HepG2 (cell line): ENCODE measurements around the gene GABRR3. TPM values are rescaled to one million over a fixed set of nuclear protein-coding genes. Genes with fewer than 3 reads are reported as not detected.

Experiments used
- CREB1 ChIP-seq, 2 experiments: fragments of 450-650 bp in 1 of 2; IDR thresholded peaks; 2 replicates each; pipeline ENCODE4 v1.6.1; 2016 to 2017; ENCODE audit warnings: control low read depth in 1 of 2, mild to moderate bottlenecking in 1 of 2, missing compliant biosample characterization in 1 of 2, missing genetic modification characterization in 1 of 2
- ERF ChIP-seq: IDR thresholded peaks from 2 replicates; pipeline ENCODE4 v1.6.1; 2018; ENCODE audit warnings: missing biosample characterization, missing genetic modification reagents
- HNF4G ChIP-seq, 2 experiments: sonication (generic) in 1 of 2; formaldehyde crosslinking in 1 of 2; IDR thresholded peaks; 2 replicates each; pipeline versions ENCODE4 v1.4.0 to v1.6.1; 2011 to 2020; ENCODE audit warnings: borderline replicate concordance in 2 of 2, low read depth in 2 of 2, mild to moderate bottlenecking in 2 of 2, low read length in 1 of 2, missing genetic modification reagents in 1 of 2, moderate library complexity in 1 of 2
- ISL2 ChIP-seq: sonication (generic); formaldehyde crosslinking; IDR thresholded peaks from 2 replicates; pipeline ENCODE4 v1.5.0; 2020; ENCODE audit warnings: missing genetic modification reagents
- KLF6 ChIP-seq: IDR thresholded peaks from 2 replicates; pipeline ENCODE4 v1.8.0; 2016; ENCODE audit warnings: missing biosample characterization, missing genetic modification reagents
- NCOA2 ChIP-seq: sonication (generic); formaldehyde crosslinking; IDR thresholded peaks from 2 replicates; pipeline ENCODE4 v1.8.0; 2022; ENCODE audit warnings: inconsistent platforms
- NFIB ChIP-seq: sonication (generic); formaldehyde crosslinking; IDR thresholded peaks from 2 replicates; pipeline ENCODE4 v1.9.0; 2021; ENCODE audit warnings: missing genetic modification reagents, mild to moderate bottlenecking, borderline replicate concordance
- NFRKB ChIP-seq: fragments of 450-650 bp; IDR thresholded peaks from 2 replicates; pipeline ENCODE4 v1.6.1; 2017
- POLR2G ChIP-seq: fragments of 200-400 bp; formaldehyde crosslinking; IDR thresholded peaks from 2 replicates; pipeline ENCODE4 v1.6.1; 2018; ENCODE audit warnings: mild to moderate bottlenecking, low read depth, low read length, moderate library complexity
- ZEB1 ChIP-seq: IDR thresholded peaks from 2 replicates; pipeline ENCODE4 v1.6.1; 2012; ENCODE audit warnings: mild to moderate bottlenecking, low read depth, inconsistent platforms; ENCODE audit not compliant: insufficient replicate concordance
- ZNF335 ChIP-seq: sonication (generic); formaldehyde crosslinking; IDR thresholded peaks from 2 replicates; pipeline ENCODE4 v1.4.0; 2020; ENCODE audit warnings: missing genetic modification reagents
- ZNF563 ChIP-seq: sonication (generic); formaldehyde crosslinking; IDR thresholded peaks from 2 replicates; pipeline ENCODE4 v1.8.0; 2022; ENCODE audit warnings: mild to moderate bottlenecking, moderate library complexity, missing genetic modification reagents
- polyA plus RNA-seq, 8 experiments: library from polyadenylated mRNA; depleted of rRNA in 3 of 8; stranded (reverse) in 7 of 8; unstranded in 1 of 8; fragments of >200 nt; fragmentation: Illumina TruSeq in 4 of 8; extraction: Trizol in 4 of 8; gene quantifications; 2 replicates each; pipeline versions ENCODE4 v1.2.1 to v1.2.3, GENCODE V29; 2011 to 2016; ENCODE audit warnings: low read depth in 4 of 8, missing spikeins in 1 of 8, mixed read lengths in 1 of 8; ENCODE audit not compliant: insufficient read depth in 1 of 8
- total RNA-seq, 5 experiments: library from RNA; depleted of rRNA; stranded (reverse); fragments of >200 nt; fragmentation: Illumina TruSeq; extraction: Trizol; gene quantifications; 2 replicates each; pipeline ENCODE4 v1.2.3, GENCODE V29; 2016; ENCODE audit warnings: low read depth in 1 of 5
- TF ChIP-seq, protein P1 (sequence below): sonication (generic); formaldehyde crosslinking; IDR thresholded peaks from 2 replicates; pipeline ENCODE4 v1.5.1; 2020; ENCODE audit warnings: mild to moderate bottlenecking, missing genetic modification reagents
- TF ChIP-seq, protein P2 (sequence below): sonication (generic); formaldehyde crosslinking; IDR thresholded peaks from 2 replicates; pipeline ENCODE4 v1.5.0; 2020; ENCODE audit warnings: mild to moderate bottlenecking, missing genetic modification reagents, moderate library complexity
- TF ChIP-seq, protein P3 (sequence below): sonication (generic); IDR thresholded peaks from 2 replicates; pipeline ENCODE4 v1.6.1; 2016; ENCODE audit warnings: low read depth, borderline replicate concordance
- TF ChIP-seq, protein P4 (sequence below): IDR thresholded peaks from 2 replicates; pipeline ENCODE4 v1.6.1; 2016; ENCODE audit warnings: mild to moderate bottlenecking
- TF ChIP-seq, protein P5 (sequence below): IDR thresholded peaks from 2 replicates; pipeline ENCODE4 v1.6.1; 2016; ENCODE audit warnings: control low read depth

GABRR3 gene
- total and polyA plus RNA-seq, 2 of the 13 experiments (the other 11 are each of a cell fraction or from before 2014, with no cell fraction given), result 0.42 to 0.83 TPM

DNA sequence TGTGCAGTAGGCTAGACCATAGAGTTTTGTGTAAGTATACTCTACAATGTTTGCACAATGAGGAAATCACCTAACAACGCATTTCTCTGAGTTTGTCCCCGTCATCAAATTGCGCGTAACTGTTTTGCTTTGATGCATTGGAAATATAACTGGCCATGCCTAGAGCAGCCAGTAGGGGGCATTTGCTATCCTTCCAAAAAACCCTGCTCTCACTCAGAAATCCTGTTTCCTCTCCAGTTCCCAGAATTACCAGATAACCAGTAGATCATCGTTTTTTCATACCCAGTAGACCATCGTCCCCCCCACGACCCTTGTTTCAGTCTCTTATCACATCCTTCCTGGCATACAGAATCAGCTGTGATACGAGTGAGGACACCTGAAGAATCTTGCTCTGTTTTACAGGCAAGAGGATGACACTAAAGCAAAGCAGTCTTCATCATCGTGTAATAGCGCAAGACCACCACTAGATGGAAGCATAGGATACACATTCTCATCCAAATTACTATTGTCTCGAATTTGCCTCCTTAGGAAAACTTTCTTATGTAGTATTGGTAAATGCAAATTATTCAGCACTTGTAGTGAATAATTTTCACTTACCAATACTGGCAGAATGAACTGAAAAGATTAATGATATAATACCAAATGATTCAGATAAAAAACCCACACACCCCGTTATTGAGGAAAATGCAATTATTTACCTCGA, 4.4 kb upstream of the GABRR3 start (continued):
- TF ChIP-seq ISL2 (CRISPR knock-in tag) (no peak), NCOA2 (CRISPR knock-in tag) (0 out of 2 replicates have a peak, but pooled peaks have one; percentile 14), CREB1 (IDR thresholded peaks at IDR 0.05) (peak; percentile 58), CREB1 (CRISPR knock-in tag; IDR thresholded peaks at IDR 0.05) (peak; percentile 26), NFRKB (no peak), ZEB1 (no peak), ERF (0 out of 2 replicates have a peak, but pooled peaks have one; percentile 45), HNF4G (IDR thresholded peaks at IDR 0.05; ENCODE audit: borderline replicate concordance, low read depth, low read length) (no peak), HNF4G (CRISPR knock-in tag; IDR thresholded peaks at IDR 0.05; ENCODE audit: borderline replicate concordance, low read depth) (0 out of 2 replicates have a peak, but pooled peaks have one; percentile 36), KLF6 (CRISPR knock-in tag) (0 out of 2 replicates have a peak, but pooled peaks have one; percentile 51), ZNF335 (CRISPR knock-in tag) (no peak), NFIB (CRISPR knock-in tag) (no peak), POLR2G (no peak), ZNF563 (CRISPR knock-in tag) (no peak)
- TF ChIP-seq, protein P1, sequence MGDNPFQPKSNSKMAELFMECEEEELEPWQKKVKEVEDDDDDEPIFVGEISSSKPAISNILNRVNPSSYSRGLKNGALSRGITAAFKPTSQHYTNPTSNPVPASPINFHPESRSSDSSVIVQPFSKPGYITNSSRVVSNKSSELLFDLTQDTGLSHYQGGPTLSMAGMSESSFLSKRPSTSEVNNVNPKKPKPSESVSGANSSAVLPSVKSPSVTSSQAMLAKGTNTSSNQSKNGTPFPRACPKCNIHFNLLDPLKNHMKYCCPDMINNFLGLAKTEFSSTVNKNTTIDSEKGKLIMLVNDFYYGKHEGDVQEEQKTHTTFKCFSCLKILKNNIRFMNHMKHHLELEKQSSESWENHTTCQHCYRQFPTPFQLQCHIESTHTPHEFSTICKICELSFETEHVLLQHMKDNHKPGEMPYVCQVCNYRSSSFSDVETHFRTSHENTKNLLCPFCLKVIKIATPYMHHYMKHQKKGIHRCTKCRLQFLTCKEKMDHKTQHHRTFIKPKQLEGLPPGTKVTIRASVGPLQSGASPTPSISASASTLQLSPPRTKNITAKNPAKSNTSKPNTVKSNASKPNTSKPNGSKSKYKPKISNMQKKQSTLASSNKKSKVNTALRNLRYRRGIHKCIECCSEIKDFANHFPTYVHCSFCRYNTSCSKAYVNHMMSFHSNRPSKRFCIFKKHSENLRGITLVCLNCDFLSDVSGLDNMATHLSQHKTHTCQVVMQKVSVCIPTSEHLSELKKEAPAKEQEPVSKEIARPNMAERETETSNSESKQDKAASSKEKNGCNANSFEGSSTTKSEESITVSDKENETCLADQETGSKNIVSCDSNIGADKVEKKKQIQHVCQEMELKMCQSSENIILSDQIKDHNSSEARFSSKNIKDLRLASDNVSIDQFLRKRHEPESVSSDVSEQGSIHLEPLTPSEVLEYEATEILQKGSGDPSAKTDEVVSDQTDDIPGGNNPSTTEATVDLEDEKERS (CRISPR knock-in tag), result 0 out of 2 replicates have a peak, but pooled peaks have one; percentile 43
- TF ChIP-seq, protein P2, sequence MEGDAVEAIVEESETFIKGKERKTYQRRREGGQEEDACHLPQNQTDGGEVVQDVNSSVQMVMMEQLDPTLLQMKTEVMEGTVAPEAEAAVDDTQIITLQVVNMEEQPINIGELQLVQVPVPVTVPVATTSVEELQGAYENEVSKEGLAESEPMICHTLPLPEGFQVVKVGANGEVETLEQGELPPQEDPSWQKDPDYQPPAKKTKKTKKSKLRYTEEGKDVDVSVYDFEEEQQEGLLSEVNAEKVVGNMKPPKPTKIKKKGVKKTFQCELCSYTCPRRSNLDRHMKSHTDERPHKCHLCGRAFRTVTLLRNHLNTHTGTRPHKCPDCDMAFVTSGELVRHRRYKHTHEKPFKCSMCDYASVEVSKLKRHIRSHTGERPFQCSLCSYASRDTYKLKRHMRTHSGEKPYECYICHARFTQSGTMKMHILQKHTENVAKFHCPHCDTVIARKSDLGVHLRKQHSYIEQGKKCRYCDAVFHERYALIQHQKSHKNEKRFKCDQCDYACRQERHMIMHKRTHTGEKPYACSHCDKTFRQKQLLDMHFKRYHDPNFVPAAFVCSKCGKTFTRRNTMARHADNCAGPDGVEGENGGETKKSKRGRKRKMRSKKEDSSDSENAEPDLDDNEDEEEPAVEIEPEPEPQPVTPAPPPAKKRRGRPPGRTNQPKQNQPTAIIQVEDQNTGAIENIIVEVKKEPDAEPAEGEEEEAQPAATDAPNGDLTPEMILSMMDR (CRISPR knock-in tag), result peak; percentile 87
- TF ChIP-seq, protein P3, sequence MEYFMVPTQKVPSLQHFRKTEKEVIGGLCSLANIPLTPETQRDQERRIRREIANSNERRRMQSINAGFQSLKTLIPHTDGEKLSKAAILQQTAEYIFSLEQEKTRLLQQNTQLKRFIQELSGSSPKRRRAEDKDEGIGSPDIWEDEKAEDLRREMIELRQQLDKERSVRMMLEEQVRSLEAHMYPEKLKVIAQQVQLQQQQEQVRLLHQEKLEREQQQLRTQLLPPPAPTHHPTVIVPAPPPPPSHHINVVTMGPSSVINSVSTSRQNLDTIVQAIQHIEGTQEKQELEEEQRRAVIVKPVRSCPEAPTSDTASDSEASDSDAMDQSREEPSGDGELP, result peak; percentile 43; the same call in 1 of the 2 replicates
- TF ChIP-seq, protein P4, sequence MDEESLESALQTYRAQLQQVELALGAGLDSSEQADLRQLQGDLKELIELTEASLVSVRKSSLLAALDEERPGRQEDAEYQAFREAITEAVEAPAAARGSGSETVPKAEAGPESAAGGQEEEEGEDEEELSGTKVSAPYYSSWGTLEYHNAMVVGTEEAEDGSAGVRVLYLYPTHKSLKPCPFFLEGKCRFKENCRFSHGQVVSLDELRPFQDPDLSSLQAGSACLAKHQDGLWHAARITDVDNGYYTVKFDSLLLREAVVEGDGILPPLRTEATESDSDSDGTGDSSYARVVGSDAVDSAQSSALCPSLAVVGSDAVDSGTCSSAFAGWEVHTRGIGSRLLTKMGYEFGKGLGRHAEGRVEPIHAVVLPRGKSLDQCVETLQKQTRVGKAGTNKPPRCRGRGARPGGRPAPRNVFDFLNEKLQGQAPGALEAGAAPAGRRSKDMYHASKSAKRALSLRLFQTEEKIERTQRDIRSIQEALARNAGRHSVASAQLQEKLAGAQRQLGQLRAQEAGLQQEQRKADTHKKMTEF (CRISPR knock-in tag), result 0 out of 2 replicates have a peak, but pooled peaks have one; percentile 30
- TF ChIP-seq, protein P5, sequence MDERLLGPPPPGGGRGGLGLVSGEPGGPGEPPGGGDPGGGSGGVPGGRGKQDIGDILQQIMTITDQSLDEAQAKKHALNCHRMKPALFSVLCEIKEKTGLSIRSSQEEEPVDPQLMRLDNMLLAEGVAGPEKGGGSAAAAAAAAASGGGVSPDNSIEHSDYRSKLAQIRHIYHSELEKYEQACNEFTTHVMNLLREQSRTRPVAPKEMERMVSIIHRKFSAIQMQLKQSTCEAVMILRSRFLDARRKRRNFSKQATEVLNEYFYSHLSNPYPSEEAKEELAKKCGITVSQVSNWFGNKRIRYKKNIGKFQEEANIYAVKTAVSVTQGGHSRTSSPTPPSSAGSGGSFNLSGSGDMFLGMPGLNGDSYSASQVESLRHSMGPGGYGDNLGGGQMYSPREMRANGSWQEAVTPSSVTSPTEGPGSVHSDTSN, result no peak
